ENCODE measurements around the gene SEC63.

- TF ChIP-seq TEAD1 (CRISPR knock-in tag; IDR thresholded peaks at IDR 0.05) (no peak), TCF7 (CRISPR knock-in tag; IDR thresholded peaks at IDR 0.05; ENCODE audit: low read depth) (no peak), KAT7 (CRISPR knock-in tag; IDR thresholded peaks at IDR 0.05; ENCODE audit: borderline replicate concordance) (no peak), FOXJ3 (CRISPR knock-in tag; IDR thresholded peaks at IDR 0.05; ENCODE audit: borderline replicate concordance) (no peak), NFYB (CRISPR knock-in tag; conservative IDR thresholded peaks at IDR 0.05; ENCODE audit: low read depth) (no peak), ELF4 (CRISPR knock-in tag; IDR thresholded peaks at IDR 0.05; ENCODE audit: low read depth) (no peak), FOXP1 (CRISPR knock-in tag; IDR thresholded peaks at IDR 0.05; ENCODE audit: borderline replicate concordance) (no peak), USF1 (CRISPR knock-in tag; IDR thresholded peaks at IDR 0.05) (no peak), ZBTB21 (CRISPR knock-in tag; IDR thresholded peaks at IDR 0.05; ENCODE audit: borderline replicate concordance) (no peak)
- TF ChIP-seq, protein P1, sequence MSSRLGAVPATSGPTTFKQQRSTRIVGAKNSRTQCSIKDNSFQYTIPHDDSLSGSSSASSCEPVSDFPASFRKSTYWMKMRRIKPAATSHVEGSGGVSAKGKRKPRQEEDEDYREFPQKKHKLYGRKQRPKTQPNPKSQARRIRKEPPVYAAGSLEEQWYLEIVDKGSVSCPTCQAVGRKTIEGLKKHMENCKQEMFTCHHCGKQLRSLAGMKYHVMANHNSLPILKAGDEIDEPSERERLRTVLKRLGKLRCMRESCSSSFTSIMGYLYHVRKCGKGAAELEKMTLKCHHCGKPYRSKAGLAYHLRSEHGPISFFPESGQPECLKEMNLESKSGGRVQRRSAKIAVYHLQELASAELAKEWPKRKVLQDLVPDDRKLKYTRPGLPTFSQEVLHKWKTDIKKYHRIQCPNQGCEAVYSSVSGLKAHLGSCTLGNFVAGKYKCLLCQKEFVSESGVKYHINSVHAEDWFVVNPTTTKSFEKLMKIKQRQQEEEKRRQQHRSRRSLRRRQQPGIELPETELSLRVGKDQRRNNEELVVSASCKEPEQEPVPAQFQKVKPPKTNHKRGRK (CRISPR knock-in tag; IDR thresholded peaks at IDR 0.05; ENCODE audit: borderline replicate concordance) = no peak
- TF ChIP-seq, protein P2, sequence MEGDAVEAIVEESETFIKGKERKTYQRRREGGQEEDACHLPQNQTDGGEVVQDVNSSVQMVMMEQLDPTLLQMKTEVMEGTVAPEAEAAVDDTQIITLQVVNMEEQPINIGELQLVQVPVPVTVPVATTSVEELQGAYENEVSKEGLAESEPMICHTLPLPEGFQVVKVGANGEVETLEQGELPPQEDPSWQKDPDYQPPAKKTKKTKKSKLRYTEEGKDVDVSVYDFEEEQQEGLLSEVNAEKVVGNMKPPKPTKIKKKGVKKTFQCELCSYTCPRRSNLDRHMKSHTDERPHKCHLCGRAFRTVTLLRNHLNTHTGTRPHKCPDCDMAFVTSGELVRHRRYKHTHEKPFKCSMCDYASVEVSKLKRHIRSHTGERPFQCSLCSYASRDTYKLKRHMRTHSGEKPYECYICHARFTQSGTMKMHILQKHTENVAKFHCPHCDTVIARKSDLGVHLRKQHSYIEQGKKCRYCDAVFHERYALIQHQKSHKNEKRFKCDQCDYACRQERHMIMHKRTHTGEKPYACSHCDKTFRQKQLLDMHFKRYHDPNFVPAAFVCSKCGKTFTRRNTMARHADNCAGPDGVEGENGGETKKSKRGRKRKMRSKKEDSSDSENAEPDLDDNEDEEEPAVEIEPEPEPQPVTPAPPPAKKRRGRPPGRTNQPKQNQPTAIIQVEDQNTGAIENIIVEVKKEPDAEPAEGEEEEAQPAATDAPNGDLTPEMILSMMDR (IDR thresholded peaks at IDR 0.05) = no peak
- TF ChIP-seq, protein P3, sequence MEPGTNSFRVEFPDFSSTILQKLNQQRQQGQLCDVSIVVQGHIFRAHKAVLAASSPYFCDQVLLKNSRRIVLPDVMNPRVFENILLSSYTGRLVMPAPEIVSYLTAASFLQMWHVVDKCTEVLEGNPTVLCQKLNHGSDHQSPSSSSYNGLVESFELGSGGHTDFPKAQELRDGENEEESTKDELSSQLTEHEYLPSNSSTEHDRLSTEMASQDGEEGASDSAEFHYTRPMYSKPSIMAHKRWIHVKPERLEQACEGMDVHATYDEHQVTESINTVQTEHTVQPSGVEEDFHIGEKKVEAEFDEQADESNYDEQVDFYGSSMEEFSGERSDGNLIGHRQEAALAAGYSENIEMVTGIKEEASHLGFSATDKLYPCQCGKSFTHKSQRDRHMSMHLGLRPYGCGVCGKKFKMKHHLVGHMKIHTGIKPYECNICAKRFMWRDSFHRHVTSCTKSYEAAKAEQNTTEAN (CRISPR knock-in tag; IDR thresholded peaks at IDR 0.05) = no peak
- TF ChIP-seq, protein P4, sequence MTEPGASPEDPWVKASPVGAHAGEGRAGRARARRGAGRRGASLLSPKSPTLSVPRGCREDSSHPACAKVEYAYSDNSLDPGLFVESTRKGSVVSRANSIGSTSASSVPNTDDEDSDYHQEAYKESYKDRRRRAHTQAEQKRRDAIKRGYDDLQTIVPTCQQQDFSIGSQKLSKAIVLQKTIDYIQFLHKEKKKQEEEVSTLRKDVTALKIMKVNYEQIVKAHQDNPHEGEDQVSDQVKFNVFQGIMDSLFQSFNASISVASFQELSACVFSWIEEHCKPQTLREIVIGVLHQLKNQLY (CRISPR knock-in tag; IDR thresholded peaks at IDR 0.05) = no peak
Observed at GRCh38 chr6:107987805-107988204, 29.8 kb upstream of the SEC63 start.
